ENCODE data around the gene LYST.
"Not testable (repeated sequence)": the region's sequence is repeated elsewhere in the genome, so short reads cannot be mapped to it uniquely, and the experiment has no call there.

LYST gene

DNA sequence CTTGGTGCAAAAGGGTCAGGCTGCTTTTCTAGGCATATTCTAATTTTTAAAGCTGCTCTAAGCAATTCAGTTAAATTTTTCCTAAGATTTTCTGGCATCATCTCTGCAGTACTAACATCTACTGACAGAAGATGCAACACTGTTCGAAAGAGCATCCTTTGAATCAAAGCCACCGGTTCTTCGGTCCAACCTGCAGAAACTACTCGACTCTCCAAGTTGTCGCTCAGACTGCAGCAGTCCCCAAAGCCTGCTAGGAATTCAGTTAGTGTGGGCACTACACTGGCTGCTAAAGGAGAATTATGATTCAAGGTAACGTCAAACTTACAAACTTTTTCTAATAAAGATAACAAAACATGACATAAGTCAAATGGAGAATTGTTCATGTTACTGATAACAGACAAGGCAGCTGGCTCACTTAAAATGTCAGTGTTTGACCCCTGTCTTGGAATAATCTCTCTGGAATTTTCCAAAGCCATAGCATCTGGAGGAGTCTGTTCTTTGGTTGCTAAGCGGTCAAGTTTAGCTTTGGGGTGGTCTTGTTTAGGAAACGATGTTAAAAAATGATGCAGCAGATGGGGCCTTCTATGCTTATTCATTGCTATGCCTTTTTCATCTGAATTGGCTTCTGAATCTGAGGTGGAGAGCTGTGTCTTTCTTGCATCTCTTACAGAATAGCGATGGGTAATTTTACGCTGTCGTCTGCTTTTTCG lies 56.9 kb downstream of the LYST start:
- DNase-seq = no peak

DNA sequence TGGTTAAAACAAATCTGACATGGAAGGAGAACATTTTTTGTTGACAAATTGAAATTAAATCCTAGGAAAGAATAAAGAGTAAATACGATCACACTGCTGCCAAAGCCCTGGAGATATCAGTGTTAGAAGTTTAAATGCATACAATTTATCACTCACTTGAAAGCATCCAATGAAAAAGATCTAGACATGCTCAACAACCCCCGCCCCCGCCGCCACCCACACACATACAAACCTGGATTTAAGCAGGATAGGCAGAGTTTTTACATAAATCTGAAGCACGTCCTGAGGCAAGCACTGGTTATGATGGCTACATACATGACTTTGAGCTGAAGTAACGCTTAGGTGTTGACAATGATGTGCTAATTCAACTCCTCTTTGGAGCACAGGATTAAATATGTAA lies 58.5 kb downstream of the LYST start:
- DNase-seq = no peak

DNA sequence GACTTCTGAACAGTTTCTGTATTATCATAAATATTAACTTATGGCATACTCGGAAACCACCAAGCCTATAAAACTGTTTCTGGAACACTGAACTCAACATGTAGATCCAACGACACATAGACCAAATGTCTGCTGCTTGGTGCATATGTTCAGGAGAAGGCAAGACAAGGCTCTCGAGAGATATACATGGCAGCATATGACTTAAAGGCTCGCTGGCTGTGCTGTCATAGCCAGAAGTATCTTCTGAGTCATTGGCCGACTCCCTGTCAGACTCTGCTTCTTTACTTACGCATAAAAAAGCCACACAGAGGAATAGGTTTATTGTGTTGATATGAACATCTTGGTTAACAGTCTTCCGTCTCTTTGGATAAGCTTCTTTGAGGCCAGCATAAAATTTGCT lies 60.6 kb downstream of the LYST start:
- DNase-seq = no peak

DNA sequence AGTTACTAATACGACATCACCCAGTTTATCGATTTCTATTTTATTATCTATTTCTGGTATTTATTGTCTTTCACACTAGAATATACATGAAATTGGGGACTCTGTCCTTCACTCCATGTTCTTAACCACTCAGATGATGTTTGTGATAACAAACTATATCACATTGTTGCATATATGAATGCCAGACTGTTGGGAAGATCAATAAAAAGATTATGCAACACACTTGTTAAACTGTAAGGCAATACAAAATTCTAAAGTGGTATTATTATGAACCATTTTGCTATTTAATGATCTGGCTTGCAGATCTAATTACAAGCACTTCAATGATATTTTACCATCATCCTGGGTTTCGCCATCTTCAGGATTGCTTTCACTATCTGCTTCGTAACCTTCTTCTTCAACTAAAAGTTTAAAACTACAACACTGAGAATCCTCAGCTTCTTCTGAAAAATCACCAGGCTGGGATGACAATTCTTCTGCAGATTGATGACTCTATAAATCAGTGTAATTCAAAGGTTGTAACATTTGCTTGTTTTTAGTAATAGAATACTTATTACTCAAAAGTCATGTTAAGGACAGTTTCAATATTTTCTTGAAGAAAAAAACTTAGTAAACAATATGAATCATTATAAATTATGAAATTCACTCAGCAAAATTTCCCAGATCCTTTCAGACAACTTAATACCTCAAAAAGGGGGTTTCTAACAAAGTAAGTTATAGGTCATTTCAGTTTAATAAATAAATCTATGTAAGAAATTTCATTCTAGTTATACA lies 63.9 kb downstream of the LYST start:
- no peak for DNase-seq

DNA sequence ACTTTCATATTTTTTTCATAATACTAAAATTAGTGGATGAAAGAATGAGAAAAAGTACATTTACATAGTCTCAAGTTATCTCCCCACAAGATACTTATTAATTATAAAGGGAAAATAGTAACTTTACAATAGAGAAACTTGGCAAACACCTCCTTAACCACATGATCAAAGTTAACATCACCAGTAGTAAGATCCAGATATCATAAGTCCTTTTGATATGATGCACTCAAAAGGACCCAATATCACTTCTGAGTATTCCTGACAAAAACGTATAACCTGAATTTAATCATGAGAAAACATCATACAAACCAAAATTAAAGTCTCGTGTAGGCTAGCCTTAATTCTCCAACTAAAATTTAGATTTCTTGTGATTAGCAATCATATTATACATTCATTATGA lies 67.4 kb downstream of the LYST start:
- DNase-seq = no peak

- DNase-seq = no peak
Observed at GRCh38 chr1:235791532-235792060, 75.1 kb downstream of the LYST start.

GRCh38 chr1:235790123-235790522 lies 76.6 kb downstream of the LYST start:
- DNase-seq = no peak

DNA sequence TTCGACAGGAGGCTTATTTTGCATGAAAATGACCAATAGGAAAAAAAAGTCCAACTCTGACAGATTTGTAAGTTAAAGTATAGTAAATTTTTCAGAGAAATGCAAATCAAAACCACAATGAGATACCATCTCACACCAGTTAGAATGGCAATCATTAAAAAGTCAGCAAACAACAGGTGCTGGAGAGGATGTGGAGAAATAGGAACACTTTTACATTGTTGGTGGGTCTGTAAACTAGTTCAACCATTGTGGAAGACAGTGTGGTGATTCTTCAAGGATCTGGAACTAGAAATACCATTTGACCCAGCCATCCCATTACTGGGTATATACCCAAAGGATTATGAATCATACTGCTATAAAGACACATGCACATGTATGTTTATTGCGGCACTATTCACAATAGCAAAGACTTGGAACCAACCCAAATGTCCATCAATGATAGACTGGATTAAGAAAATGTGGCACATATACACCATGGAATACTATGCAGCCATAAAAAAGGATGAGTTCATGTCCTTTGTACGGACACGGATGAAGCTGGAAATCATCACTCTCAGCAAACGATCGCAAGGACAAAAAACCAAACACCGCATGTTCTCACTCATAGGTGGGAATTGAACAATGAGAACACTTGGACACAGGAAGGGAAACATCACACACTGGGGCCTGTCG lies 80.3 kb downstream of the LYST start:
- DNase-seq = not testable (repeated sequence)

- no peak for DNase-seq
Observed at GRCh38 chr1:235784950-235785349, 81.8 kb downstream of the LYST start.

GRCh38 chr1:235783148-235783776 lies 83.4 kb downstream of the LYST start:
- DNase-seq = no peak

DNA sequence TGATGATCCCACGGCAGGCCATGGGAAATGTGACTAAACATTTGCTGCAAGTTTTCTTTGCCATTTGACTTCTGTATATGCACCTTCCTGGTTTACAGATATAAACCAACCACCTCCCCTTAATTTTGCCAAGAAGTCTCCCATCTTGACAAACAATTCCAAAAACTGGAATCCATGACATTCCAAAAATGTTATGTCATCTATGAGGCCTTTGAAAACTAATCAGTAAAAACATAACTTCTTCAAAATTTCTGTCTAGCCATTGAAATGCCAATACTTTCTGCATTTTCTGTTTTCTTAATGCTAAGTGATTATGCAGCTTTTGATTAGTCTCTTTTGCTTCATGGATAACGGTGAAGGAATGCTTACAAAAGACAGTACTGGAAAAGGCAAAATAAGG lies 84.1 kb downstream of the LYST start:
- no peak for DNase-seq

- DNase-seq = no peak
Observed at GRCh38 chr1:235781807-235782206, 84.9 kb downstream of the LYST start.

- no peak for DNase-seq
Observed at GRCh38 chr1:235779770-235780169, 86.9 kb downstream of the LYST start.

- DNase-seq = no peak
Observed at GRCh38 chr1:235776396-235776795, 90.3 kb downstream of the LYST start.

DNA sequence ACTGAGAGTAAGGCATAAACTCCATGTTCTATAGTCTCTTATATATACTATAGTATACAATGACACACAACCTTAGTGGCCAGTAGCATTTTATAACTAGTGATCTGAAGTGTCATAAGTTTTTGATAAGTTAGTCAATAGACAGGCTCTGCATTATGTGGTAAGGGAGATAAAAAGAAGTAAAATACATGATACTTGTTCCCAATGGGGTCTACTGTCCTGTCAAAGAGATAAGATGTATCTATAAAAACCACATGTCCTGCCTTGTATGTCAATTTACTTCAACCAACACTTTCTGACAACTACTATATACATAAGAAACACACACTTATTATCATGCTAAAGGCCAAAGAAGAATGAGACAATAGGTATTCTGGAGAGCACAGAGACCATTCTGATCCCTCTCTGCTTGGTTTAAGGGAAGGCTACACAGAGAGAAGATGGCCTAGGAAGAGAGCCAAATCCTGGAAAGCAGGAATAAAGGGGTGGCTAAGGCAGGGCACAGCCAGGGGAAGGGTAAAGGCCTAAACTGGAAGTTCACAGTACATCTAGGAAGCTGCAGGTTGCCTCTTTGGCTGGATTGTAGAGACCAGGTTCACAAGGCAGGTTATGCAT lies 91.4 kb downstream of the LYST start:
- no peak for DNase-seq

- no peak for DNase-seq
Observed at GRCh38 chr1:235767795-235768194, 98.9 kb downstream of the LYST start.

DNA sequence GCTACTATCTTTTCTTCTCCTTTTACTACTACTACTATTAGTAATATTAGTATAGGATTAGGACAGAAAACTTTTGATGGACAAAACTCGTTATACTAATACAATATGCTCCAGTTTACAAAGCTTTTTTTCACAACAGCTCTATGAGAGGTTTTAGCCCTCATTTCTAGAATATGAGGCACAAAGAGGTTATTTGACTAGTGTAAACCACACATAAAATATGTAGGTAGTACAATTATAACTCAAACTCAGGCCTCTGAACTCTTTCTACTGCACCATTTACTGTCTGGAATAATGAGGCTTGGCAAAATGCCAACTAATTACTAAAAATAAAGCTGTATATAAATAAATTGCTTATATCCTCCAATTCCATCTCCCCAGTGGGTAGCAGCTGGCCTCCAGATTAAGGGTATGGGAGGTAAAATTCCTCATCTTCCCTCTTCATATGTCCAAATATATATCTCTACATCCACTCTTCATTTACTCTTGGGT lies 99.9 kb downstream of the LYST start:
- DNase-seq = no peak

DNA sequence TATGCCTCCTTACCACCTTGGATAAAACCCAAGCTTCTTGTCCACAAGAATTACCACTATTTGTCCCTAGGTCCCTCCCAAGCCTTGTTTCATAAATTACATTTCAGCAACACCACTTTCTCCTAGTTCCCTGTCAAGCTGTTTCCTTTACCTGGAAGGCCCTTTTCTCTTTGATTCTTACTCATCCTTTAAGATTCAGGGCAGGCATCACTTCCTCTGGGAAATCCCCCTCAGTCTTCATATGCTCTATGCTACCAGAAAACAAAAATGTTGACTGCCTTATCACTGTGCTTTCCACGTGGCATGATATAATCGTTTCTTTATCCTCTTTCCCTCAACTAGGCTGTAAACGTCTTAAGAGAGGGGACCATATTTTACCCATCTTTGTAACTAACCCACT lies 102.7 kb downstream of the LYST start:
- no peak for DNase-seq

- DNase-seq = no peak
Observed at GRCh38 chr1:235759336-235759735, 107.4 kb downstream of the LYST start.

- DNase-seq = peak; percentile 68
Observed at GRCh38 chr1:235758931-235759330, 107.8 kb downstream of the LYST start.

DNA sequence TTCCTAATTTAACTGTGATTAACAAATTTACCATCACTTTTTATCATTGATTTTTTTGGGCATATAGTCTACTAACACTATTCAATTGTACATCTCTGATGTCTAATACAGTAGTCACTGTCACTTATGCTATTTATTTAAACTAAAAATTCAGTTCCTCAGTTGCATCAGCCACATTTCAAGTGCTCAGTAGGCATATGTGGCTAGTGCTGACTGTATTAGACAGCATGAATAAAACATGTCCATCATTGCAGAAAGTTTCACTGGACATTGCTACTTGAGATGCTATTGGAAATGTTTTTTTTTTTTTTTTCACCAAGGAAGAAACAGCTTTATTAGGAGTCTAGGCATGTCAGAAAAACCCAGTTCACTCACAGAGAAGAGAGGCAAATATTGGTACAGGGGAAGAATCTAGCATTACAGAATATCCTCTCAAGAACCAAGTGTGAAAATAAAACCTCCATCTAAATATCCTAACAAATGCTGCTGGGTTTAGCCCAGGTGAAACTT lies 109.1 kb downstream of the LYST start:
- no peak for DNase-seq

DNA sequence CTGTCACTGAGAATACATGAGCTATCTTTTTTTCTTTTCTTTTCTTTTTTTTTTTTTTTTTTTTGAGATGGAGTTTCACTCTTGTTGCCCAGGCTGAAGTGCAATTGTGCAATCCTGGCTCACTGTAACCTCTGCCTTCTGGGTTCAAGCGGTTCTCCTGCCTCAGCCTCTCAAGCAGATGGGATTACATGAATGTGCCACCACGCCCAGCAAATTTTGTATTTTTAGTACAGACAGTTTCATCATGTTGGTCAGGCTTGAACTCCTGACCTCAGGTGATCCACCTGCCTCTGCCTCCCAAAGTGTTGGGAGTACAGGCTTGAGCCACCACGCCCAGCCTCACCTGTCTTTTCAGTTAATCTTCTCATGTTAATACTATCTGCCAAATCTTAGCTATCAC lies 112.5 kb downstream of the LYST start:
- DNase-seq = not testable (repeated sequence)
